Activated CD4-positive, alpha-beta T cell treated with anti-CD3 and anti-CD28 coated beads for 4 hours (primary cell): ENCODE results near the gene SNCB.
"Not testable (repeated sequence)": the region's sequence is repeated elsewhere in the genome, so short reads cannot be mapped to it uniquely, and the experiment has no call there.

Experiments used
- DNase-seq, 2 donors: peaks; one replicate each; pipeline ENCODE4 v3.0.0-alpha.2; 2020

The SNCB gene

DNA sequence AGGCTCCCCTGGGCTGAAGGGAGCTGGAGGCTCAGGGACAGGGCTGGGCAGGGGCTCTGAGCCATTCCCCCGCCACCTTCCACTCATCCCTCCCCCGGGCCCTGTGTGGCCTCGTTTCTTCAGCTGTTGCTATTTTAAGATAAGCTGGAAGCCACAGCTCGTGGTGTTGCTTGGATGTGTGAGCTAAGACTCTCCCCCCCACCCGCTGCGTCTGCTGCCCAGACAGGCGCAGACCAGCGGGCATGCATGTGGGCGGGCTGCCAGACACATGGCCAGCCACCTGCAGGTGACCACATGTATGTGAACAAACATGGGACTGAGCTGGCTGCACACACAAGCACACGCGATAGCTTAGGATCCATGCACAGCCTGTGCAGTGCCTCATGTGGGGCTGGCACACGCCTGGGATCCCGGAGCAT, 8.7 kb downstream of the SNCB start:
- DNase-seq, result no peak

DNA sequence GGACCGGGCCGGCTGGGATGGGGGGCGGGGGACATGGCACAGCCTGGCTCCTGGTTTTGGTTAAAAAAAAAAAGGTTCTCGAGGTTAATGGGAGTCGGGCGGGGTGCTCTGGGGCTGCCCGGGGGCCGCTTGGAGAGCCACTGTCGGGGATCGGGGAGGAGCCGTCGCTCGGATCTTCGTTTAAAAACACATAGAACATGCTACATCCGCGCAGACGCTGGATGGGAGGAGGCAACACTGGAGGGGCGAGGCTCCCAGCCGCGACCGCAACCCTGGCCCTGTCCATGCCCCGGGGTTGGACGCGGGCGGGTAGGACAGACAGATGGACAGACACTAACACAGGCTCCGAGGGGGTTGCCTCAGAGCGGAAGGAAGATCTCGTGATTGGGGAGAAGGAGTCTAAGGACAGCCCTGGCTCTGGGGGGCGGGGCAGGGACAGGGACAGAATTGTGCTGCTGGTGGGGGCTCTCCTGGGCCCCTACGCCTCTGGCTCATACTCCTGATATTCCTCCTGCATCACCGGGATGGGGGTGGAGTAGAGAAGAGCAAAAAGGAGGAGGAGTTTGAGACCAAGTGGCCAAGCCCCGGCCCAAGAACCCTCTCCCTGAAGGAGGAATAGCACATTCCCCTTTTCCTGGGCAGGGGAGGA, 9.9 kb downstream of the SNCB start:
- no peak for DNase-seq

DNA sequence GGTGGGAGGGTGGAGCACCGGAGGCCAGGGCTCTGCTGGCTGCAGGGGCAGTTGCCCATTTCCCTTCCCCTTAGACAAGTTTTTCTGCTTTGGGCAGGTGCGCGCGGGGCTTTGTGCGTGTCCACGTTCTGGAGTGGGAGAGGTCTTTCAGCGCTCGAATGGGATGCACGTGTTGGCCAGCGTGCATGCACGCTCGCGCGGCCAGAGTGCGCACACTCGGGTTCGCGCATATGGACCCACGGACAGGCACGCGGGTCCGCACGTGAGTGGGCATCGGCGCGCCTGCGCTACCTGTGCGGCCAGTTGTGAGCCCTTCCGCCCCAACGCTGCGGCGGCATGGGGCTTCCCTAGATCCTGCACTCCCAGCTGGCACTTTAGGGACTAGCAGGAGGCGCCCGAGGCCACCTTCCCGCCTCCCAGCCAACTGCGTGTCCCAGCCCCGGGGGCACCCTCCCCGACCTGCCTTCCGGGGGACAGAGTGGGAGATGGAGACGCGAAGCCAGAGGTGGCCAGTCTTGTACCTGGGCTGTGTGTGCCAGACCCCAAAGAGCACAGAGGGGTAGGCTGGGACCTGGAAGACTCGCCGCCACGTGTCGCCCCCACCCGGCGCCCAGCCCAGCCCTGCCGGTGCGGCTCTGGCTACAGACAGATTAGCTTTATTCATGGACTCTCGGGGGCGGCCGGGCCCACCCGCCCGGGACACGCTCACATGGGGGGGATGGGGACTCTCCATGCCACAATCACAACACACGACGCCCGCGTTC, 10.6 kb downstream of the SNCB start:
- no peak for DNase-seq

DNA sequence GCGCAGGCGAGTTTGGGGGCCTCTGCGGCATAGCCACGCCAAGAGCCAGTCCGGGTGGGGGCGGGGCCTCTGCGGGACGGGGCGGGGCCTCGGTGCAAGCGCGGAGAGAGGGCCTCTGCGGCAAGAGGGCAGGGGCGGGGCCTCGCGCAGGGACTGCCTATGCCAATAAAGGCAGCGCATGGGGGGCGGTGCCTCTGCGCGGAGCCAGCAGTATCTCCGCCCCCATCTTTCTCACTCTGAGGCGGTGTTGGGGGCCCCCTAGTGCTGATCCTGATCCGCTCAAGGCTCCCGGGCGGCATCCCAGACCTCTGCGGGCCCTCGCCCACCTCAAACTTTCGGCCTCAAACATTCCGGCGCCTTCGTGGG, 11.1 kb downstream of the SNCB start:
- peak; percentile 68 to 79 for DNase-seq

DNA sequence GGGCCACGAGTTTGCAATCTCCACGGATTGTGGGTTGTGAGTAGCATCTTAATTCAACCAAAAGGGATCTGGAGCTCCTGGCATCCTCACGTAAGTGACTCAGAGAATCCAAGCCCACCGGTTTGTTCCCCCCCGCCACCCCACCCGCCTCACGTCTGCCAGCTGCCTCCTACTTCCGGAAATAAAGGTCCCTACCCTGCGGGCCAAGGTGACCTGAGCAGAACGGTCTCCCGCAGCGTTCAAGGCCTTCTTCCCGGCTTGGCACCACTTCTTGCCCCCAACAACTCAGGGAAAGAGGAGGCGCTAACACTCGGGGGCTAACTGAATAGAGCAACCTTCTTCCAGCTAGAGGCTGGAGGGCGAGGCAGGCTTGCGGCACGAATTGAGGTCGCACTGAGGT, 11.6 kb downstream of the SNCB start:
- DNase-seq, result no peak

DNA sequence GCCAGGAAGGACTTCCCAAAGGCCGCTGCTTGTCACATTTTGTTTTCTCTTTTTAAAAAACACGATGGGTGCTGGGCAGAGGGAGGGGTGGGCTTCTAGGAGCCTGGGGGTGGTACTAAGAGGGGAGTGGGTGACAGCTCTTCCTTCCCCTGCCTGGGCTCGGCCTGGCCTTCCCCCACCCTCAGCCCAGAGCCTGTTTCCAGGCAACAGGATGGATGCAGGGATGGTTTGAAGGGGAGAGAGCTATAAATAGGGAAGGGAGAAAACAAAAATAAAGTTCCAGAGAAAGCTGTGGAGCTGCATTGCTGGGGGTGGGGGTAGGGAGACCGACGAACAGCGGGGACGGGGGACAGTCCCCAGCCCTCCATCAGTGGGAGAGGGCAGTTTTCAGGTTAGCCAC, 13.8 kb downstream of the SNCB start:
- DNase-seq, result no peak

DNA sequence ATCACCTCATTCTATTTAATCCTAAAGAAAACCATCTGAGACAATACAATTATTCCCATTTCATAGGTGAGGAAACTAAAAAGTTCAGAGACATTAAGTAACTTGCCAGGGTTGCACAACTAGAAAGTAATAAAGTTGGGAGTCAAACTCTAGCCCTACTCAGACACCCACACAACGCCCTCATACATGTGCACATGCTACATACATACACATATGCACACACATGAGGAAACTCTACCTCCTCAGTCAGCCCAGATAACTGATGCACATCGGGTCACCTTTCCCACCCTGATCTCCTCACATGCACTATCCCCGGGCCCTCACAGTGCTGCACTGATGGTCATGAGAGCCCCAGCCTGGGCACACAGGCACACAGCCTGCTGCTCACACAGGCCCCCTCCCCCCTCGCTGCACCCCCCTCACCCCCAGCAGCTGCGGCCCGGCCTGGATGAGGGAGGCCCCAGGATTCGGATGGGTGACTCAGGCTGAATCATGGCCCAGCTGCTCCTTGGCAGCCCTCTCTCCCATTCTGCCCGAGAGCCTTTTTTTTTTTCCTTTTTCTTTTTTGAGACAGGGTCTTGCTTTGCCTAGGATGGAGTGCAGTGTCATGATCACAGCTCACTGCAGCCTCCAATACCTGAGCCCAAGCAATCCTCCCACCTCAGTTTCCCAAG, 15.4 kb downstream of the SNCB start:
- no peak for DNase-seq

DNA sequence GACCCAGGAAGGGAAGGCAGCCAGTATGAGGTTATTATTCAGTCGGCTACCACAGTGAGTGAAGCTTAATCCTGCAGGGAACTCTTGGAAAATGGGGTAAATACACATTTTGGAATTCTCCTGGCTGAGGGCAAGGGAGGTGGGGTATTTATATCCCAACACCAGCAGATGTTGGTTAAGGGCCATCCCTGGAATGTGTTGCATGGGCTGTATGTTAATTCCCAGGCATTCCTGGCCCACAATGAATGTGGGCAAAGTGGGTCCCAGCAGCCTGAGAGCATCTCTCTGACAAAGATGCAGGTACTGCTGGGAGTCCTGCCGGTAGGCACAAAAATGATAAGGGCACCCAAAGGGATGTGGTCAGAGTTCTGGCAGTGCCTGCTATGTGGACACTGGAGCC, 17.5 kb downstream of the SNCB start:
- DNase-seq, result no peak

DNA sequence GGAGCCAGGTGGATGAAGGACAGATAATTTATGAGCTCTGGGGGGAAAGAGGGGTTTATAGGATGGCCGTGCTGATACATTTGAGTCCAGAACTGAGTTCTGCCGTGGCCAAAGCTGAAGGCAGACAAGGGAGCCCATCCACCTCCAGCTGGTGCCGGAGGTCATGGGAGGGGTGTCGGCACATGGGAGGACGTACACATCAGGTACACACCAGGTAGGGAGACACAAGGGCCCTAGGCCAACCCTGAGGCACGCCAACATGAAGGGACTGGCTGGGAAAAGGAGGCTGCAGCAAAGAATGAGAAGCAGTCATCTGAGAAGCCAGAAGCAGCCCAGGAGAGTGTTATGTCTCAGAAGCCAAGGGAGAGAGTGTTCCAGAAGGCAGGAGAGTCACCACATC, 18.3 kb downstream of the SNCB start:
- DNase-seq, result no peak

DNA sequence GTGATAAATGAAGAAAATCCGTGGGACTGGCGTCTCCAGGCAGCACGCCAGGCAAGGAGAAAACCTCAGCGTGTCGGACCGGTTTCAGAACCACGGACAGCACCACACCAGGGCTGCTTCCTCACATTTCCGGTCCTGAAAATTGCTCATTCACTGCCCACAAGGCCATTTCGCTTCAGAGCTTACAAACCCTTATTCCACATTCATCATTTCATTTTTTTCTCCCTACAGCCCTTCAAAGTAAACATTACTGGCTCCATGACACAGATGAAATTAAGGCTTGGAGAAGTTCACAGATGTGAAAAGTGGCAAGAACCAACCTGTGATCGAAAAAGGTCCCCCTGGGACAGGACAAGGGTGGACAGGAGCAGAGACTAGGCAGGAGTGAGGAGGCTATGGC, 18.9 kb downstream of the SNCB start:
- peak; percentile 24 to 35 for DNase-seq

DNA sequence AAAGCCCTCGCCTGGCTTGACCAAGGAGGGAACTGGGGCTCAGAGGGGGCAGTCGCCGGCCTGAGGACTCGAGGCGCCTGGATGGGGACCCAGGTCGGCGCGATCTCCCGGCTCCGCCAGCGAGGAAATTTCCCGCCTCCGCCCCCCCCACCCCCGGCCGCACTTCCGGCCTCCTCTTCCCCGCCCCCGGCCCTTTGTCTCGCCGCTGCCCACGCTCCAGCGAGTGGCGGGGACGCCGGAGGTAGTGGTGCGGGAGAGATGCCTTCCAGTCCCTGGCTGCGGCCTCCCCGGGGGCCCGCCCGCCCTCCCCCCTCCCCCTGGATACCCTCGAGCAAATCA, 19.9 kb downstream of the SNCB start:
- peak in 1 of 2 donors; percentile 33 for DNase-seq

DNA sequence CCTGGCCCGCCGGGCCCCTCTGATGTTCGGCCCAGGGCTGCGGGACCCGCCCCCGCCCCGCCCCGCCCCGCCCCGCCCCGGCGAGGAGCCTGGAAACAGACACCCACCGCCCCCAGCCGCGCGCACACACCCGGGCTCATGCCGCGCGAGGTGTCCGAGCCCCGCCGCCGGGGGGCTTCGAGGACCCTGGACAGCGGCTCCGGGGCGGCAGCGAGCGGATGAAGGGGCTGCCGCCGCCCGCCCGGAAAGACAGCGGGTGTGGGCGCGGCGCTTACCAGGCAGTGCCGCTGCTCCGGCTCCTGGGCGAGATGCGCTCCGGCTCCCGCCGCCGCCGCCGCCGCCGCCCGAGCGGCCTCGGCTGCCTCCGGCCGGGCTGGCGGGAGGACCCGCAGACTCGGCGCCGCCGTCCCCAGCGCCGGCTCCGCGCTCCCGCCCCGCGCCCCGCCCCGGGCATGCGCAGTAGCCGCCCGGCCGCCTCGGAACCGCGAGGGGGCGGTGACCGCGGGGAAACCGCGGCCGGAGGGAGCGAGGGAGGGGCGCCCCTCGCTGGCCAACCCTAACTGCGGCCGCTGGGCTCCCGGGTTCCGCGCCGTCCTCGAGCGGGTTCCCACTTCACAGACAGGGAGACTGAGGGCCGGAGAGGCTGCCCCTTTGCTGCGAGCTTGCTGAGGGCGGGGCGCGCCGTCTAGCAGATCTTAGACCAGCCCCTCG, 20.5 kb downstream of the SNCB start, which contains the start of gene GPRIN1:
Gene GPRIN1, minus strand, starts transcription at position 433 of the 711 bp plus-strand sequence. CDS start 10,322 bp downstream, outside the sequence.
- peak; percentile 17 to 48 for DNase-seq

DNA sequence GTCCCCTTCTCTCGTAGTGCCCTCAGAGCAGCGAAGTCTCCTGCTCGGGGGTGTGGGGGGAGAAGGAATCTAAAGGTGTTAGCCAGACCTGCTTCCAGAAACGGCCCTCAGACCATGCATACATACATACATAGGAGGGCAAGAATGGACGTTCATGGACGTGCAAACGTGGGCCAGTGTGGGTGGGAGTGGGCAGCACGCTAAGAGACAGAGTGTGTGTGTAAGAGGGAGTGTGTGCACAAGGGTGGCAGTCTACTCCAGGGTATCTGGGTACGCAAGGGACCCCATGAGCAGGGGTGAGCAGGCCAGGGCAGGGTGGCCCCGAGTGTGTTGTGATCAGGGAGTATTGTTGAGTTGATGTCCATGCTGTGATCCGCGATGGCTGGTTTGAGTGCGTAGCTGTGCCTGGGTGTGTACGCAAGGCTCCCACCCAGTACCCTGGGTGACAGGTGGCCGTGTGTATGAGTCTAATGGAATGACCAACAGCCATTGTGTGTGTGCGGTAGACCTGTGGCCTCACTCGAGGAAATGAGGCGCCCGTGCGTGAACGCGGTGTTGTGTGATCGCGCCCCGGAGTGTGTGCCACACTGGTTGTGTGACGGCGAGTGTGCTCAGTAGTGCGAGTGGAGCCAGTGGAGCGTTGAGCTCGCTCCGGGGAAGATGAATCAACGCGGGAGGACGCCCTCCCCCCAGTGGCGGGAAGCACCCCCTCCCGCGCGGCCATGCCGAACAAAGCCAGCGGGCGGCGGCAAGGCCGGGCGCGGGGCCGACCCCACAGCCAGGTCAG, 21.2 kb downstream of the SNCB start:
- peak; percentile 29 to 46 for DNase-seq

DNA sequence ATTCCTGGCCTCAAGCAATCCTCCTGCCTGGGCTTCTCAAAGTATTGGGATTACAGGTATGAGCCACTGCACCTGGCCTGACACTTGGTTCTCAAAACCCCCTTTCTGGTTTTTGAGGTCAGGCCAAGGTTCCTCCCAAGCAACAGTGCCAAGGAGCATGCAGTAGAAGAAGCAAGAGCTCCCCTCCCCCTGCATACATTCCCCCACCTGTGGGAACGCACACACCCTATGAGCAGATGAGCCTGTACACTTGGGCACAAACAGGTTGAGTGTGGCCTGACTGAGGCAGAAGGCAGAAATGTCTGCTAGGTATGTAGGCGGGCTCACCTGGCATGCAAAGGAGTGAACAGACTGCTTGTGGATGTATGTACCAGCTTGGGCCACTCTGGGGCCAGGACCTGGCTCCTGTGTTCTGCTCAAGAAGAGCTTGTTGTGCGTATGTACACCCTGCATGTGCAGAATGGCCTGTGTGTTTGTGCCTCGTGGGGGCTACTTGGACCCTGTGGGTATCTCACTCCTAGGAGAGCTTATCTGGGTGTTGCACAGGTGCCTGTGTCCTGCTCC, 22.1 kb downstream of the SNCB start:
- no peak for DNase-seq

DNA sequence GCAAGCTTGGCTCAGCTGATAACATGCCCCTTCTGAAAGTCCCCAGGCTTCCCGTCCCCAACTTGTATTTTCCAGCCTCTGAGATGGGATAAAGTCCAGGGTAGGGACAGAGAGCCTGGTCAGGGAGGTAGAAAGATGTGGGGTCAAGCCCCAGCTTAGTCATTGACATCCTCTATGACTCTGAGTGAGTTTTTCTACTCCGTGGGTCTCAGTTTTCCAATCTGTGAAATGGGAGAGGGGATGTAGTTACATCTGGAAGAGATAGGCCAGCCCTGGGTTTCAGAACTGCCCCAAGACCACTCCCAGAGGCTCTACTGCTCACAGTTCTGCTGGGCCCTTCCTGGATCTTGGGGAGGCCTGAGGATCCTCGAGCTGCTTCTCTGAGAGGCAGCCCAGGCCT, 23.5 kb downstream of the SNCB start:
- DNase-seq, result no peak

DNA sequence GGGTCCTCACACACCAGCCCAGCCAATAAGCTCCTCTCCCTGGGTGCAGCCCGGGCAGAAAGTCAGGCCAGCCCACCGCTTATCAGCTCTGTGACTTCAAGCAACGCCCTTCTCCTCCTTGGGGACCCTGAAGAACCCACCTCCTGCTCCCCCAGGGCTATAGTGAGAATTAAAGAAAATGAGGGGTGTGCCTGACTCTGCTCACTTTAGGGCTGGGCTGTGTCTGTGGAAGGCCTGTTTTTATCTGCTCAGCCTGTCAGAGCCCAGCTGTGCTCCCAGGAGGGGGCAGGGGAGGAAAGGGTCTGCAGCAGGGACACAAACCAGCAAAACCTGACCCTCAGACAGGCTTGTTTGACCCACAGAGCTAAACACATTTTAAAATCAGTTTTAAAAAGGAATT, 24.3 kb downstream of the SNCB start:
- DNase-seq, result no peak

DNA sequence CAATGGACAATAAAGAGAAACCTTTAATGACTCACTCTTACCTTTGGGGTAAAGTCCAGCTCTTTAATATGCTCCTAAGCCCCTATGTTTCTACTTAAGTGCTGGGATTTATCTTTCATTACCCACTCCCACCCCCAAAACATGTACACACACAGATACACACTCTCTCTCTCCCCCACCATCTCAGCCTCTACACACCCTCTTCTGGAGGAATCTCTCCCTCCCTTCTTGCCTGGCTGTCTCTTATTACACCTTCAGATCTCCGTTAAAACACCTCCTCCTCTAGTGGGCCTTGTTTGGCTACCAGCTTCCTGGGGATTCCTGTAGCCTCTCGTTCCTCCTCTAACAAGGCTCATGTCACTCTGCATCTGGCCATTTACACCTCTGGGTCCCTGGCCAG, 27.2 kb downstream of the SNCB start:
- DNase-seq, result no peak

DNA sequence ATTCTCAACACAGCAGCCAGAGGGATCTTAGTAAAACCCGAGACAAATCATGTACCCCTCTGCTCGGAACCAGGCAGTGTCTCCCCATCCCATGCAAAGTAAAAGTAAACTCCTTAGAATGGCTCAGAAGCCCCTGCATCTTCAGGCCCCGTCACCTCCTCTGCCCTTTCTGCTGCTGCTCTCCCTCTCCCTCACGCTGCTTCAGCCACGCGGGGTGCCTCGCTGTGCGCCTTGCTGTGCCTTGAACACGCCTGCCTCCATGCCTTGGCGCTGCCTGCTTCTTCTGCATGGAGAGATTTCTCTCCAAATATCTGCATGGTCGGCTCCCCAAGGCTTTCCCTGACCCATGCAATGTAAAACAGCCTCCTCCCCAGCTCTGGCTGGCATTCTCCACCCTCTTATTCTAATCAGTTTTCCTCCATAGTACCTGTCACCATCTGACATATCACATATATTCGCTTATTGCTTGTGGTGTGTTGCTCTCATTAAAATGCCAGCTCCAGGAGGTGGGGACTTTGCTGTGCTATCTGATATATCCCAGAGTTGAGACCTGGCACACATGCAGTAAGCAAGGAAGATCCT, 28.3 kb downstream of the SNCB start:
- DNase-seq, result no peak

DNA sequence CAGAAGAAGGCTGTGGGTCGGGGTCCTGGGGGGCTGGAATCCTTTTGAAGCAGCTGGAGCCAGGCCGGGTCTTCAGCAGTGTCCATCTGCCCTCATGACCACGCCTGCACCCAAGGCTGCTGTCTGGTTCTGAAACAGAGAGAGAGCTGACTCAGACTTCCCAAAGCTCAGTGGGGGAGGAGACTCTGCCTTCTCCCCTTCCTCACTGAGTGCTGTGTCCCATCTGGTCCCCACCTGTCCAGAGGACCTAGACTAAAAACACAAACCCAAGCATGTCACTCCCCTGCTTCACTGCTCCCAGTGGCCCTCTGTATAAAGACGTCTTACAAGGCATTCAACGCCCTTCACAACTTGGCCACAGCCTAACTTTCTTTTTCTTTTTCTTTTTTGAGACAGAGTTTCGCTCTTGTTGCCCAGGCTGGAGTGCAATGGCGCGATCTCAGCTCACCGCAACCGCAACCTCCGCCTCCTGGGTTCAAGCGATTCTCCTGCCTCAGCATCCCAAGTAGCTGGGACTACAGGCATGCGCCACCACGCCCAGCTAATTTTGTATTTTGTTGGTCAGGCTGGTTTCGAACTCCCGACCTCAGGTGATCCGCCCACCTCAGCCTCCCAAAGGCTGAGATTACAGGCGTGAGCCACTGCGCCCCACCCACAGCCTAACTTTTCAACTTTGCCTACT, 30.4 kb downstream of the SNCB start:
- not testable (repeated sequence) for DNase-seq

DNA sequence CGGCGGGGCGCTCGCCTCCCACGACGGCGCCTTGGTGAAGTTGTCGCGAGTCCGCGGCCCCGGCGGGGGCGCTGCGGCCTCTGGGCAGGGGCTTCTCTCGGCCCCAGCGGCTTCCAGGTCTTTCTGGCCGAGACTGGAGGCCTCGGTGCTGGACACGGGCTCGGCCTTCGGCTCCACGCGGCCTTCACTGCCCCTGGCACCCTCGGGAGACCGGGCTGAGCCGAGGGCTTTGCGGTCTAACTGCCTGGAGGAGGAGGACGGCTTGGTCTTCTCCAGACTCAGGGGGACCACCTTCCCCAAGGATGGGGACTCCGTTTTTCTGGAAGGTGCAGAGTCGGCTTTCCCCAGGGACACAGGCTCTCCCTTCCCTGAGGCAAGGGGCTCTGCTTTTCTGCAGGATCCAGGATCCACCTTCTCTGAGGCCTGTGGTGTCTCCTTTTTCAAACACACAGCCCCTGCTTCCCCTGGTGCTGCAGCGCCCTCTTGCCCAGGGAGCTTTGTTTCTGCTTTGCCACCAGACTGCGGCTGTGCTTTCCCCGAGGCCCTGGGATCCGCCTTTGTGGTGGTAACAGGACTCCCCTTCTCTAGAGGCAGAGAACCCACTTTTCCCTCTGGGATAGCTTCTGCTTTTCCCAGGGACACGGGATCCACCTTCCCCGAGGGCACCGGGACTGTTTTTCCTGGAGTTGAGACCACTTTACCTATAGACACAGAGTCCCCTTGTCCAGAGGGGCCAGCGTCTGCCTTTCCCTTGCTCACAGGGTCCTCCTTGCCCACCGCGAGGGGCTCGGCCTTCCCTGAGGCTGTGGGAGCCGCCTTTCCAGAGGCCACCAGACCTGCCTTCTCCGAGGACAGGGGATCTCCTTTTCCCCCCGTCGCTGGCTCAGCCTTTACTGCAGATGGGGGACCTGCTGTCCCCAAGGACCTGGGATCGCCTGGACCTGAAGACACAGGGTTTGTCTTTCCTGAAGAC, 32.6 kb downstream of the SNCB start:
- no peak for DNase-seq
